K562 (cell line): ENCODE measurements around the gene LAPTM4A. TPM values are rescaled to one million over a fixed set of nuclear protein-coding genes. Genes with fewer than 3 reads are reported as not detected.

Experiments
- ARID1B ChIP-seq: fragments of 450-650 bp; IDR thresholded peaks from 2 replicates; pipeline ENCODE4 v1.6.1; 2016; ENCODE audit warnings: antibody characterized with exemption, mild to moderate bottlenecking, inconsistent platforms
- ATF3 ChIP-seq, 2 experiments: fragments of 450-650 bp in 1 of 2; sonication (generic) in 1 of 2; formaldehyde crosslinking in 1 of 2; IDR thresholded peaks in 1 of 2; conservative IDR thresholded peaks in 1 of 2; 2 replicates each; pipeline versions ENCODE4 v1.6.1 to v1.8.1; 2016 to 2023; ENCODE audit warnings: mild to moderate bottlenecking in 2 of 2, moderate library complexity in 2 of 2, inconsistent platforms in 1 of 2, missing genetic modification reagents in 1 of 2
- BRD4 ChIP-seq: fragments of 200-600 bp; sonication (generic); IDR thresholded peaks from 2 replicates; pipeline ENCODE4 v1.6.1; 2017; ENCODE audit warnings: inconsistent platforms
- CREB1 ChIP-seq, 2 experiments: sonication (generic) in 1 of 2; formaldehyde crosslinking in 1 of 2; IDR thresholded peaks; 2 replicates each; pipeline versions ENCODE4 v1.6.1 to v1.8.0; 2012 to 2022; ENCODE audit warnings: inconsistent platforms in 1 of 2, mild to moderate bottlenecking in 1 of 2, missing genetic modification reagents in 1 of 2, moderate library complexity in 1 of 2
- CREM ChIP-seq: IDR thresholded peaks from 2 replicates; pipeline ENCODE4 v1.6.1; 2014; ENCODE audit warnings: antibody characterized with exemption, low read depth
- FOXO4 ChIP-seq: fragments of 450-650 bp; formaldehyde crosslinking; IDR thresholded peaks from 2 replicates; pipeline ENCODE4 v1.4.0; 2020; ENCODE audit warnings: mild to moderate bottlenecking, moderate library complexity
- GATA2 ChIP-seq: sonication (generic); formaldehyde crosslinking; IDR thresholded peaks from 2 replicates; pipeline ENCODE4 v1.4.0; 2020; ENCODE audit warnings: mild to moderate bottlenecking, missing genetic modification reagents
- HDAC6 ChIP-seq: IDR thresholded peaks from 2 replicates; pipeline ENCODE4 v1.6.1; 2012; ENCODE audit warnings: low read depth, mild to moderate bottlenecking, control low read depth, inconsistent platforms, low read length, moderate library complexity
- HOXB6 ChIP-seq: fragments of 250-450 bp; sonication (Bioruptor Pico); IDR thresholded peaks from 2 replicates; pipeline ENCODE4 v1.5.1; 2022; ENCODE audit warnings: mild to moderate bottlenecking, borderline replicate concordance
- KHSRP ChIP-seq: fragments of 450-650 bp; IDR thresholded peaks from 2 replicates; pipeline ENCODE4 v1.6.1; 2017
- MAFG ChIP-seq: fragments of 450-650 bp; conservative IDR thresholded peaks from 2 replicates; pipeline ENCODE4 v1.6.1; 2016; ENCODE audit warnings: missing genetic modification characterization, missing compliant biosample characterization
- MAFK ChIP-seq: IDR thresholded peaks from 2 replicates; pipeline ENCODE4 v1.6.1; 2011; ENCODE audit warnings: low read length, improper control_type of control experiment
- NFE2 ChIP-seq: IDR thresholded peaks from 2 replicates; pipeline ENCODE4 v1.6.1; 2014; ENCODE audit warnings: antibody characterized with exemption, low read depth
- NFIC ChIP-seq: fragments of 450-650 bp; IDR thresholded peaks from 2 replicates; pipeline ENCODE4 v1.6.1; 2017; ENCODE audit warnings: mild to moderate bottlenecking, inconsistent platforms
- PML ChIP-seq: IDR thresholded peaks from 2 replicates; pipeline ENCODE4 v1.6.1; 2012; ENCODE audit warnings: low read length, inconsistent platforms
- SAFB2 ChIP-seq: fragments of 200-400 bp; formaldehyde crosslinking; IDR thresholded peaks from 2 replicates; pipeline ENCODE4 v1.6.1; 2018; ENCODE audit warnings: borderline replicate concordance, low read length, low read depth, moderate library complexity; ENCODE audit not compliant: severe bottlenecking
- SP2 ChIP-seq: IDR thresholded peaks from 2 replicates; pipeline ENCODE4 v1.6.1; 2011; ENCODE audit warnings: mild to moderate bottlenecking, low read depth, low read length, moderate library complexity; ENCODE audit not compliant: poor library complexity, severe bottlenecking; ENCODE audit errors: extremely low read depth
- STAT5A ChIP-seq: IDR thresholded peaks from 2 replicates; pipeline ENCODE4 v1.6.1; 2012; ENCODE audit warnings: low read length, inconsistent platforms, borderline replicate concordance
- ZBTB1 ChIP-seq: sonication (generic); formaldehyde crosslinking; IDR thresholded peaks from 2 replicates; pipeline ENCODE4 v1.8.1; 2023; ENCODE audit warnings: missing genetic modification reagents, low read depth, mild to moderate bottlenecking, borderline replicate concordance
- ZNF121 ChIP-seq: sonication (generic); formaldehyde crosslinking; conservative IDR thresholded peaks from 2 replicates; pipeline ENCODE4 v1.8.0; 2022; ENCODE audit warnings: missing genetic modification reagents
- ZNF609 ChIP-seq: sonication (generic); formaldehyde crosslinking; IDR thresholded peaks from 2 replicates; pipeline ENCODE4 v1.8.1; 2023; ENCODE audit warnings: missing genetic modification reagents, mild to moderate bottlenecking, borderline replicate concordance
- ZNF668 ChIP-seq: fragments of 250-450 bp; sonication (Bioruptor Pico); IDR thresholded peaks from 2 replicates; pipeline ENCODE4 v1.8.0; 2022; ENCODE audit warnings: mild to moderate bottlenecking, inconsistent platforms
- polyA plus RNA-seq, 8 experiments: library from polyadenylated mRNA; depleted of rRNA in 4 of 8; stranded (reverse) in 5 of 8; unstranded in 3 of 8; fragments of >200 nt; fragmentation: Nextera tagmentation in 2 of 8; fragmentation: Illumina TruSeq in 1 of 8; extraction: Ambion mirVana in 2 of 8; extraction: Trizol in 1 of 8; gene quantifications; 2 replicates each; pipeline versions ENCODE4 v1.2.1 to v1.2.3, GENCODE V29; 2011 to 2014; ENCODE audit warnings: inconsistent platforms in 1 of 8, missing spikeins in 1 of 8
- total RNA-seq, 7 experiments: library from RNA; depleted of rRNA in 6 of 7; stranded (reverse); fragments of >200 nt in 6 of 7; fragmentation: Illumina TruSeq in 2 of 7; extraction: Trizol in 2 of 7; gene quantifications; 2 replicates each; pipeline versions ENCODE4 v1.2.1 to v1.2.3, GENCODE V29; 2011 to 2021; ENCODE audit warnings: low replicate concordance in 1 of 7

The LAPTM4A gene
- total and polyA plus RNA-seq, 9 of the 15 experiments (the other 6 are each of a cell fraction or from before 2014, with no cell fraction given), result 13.4 to 157 (median 50.1) TPM

- TF ChIP-seq FOXO4 (CRISPR knock-in tag) (no peak), BRD4 (no peak), ZBTB1 (CRISPR knock-in tag) (no peak), NFE2 (peak; percentile 77), HDAC6 (no peak), KHSRP (no peak), ZNF668 (CRISPR knock-in tag) (no peak), ZNF121 (CRISPR knock-in tag) (no peak), CREM (peak; percentile 82), MAFK (peak; percentile 18; the same call in 1 of the 2 replicates), STAT5A (peak; percentile 59; the same call in 1 of the 2 replicates), MAFG (tag) (peak; percentile 69), ZNF609 (no peak), ATF3 (IDR thresholded peaks at IDR 0.05) (peak; percentile 21; the same call in 1 of the 2 replicates), ATF3 (CRISPR knock-in tag; conservative IDR thresholded peaks at IDR 0.05) (no peak), PML (peak; percentile 75; the same call in 1 of the 2 replicates), SP2 (no peak), GATA2 (CRISPR knock-in tag) (peak; percentile 48; the same call in 1 of the 2 replicates), CREB1 (IDR thresholded peaks at IDR 0.05) (peak; percentile 38; the same call in 1 of the 2 replicates), CREB1 (CRISPR knock-in tag; IDR thresholded peaks at IDR 0.05) (no peak), NFIC (peak; percentile 95), HOXB6 (CRISPR knock-in tag) (no peak), SAFB2 (no peak), ARID1B (peak; percentile 81)
Measured at GRCh38 chr2:20050104-20050645, 1.3 kb downstream of the LAPTM4A start (continued).
